Kidney epithelial cell (primary cell): Measurements from ENCODE around the gene WDR27. TPM values are rescaled to one million over a fixed set of nuclear protein-coding genes. Genes with fewer than 3 reads are reported as not detected.

ENCODE experiments used
- DNase-seq: peaks from one replicate; pipeline ENCODE4 v3.0.0-alpha.2; 2010; ENCODE audit warnings: low read depth
- H3K27me3 ChIP-seq: 2 replicates; pipeline ENCODE4 v1.6.0; 2011; ENCODE audit warnings: low read length; ENCODE audit not compliant: control insufficient read depth, insufficient read depth
- H3K36me3 ChIP-seq: 2 replicates; pipeline ENCODE4 v1.5.1; 2011; ENCODE audit warnings: low read length; ENCODE audit not compliant: control insufficient read depth, insufficient read depth
- H3K4me3 ChIP-seq: 2 replicates; pipeline ENCODE4 v1.5.1; 2011; ENCODE audit warnings: low read depth, mild to moderate bottlenecking, control low read depth, low read length
- CTCF ChIP-seq: IDR thresholded peaks from 2 replicates; pipeline ENCODE4 v1.5.1; 2011; ENCODE audit warnings: mild to moderate bottlenecking, moderate library complexity, low read length, control low read depth, inconsistent platforms; ENCODE audit not compliant: insufficient read depth, poor library complexity, severe bottlenecking
- total RNA-seq: library from RNA; depleted of rRNA; stranded (reverse); fragments of >200 nt; gene quantifications from 2 replicates; pipeline ENCODE4 v1.2.3, GENCODE V29; 2015

The WDR27 gene
- total RNA-seq, 1 donor from 2014 or later, result 27.0 TPM

- TF ChIP-seq CTCF, result no peak
- no peak overlapping the region for H3K4me3 ChIP-seq
- no peaks in the 10 kb centered on the region for H3K27me3 ChIP-seq
- no peak for DNase-seq
- no peaks in the 10 kb centered on the region for H3K36me3 ChIP-seq
Measured at GRCh38 chr6:169691260-169691659, 10.6 kb downstream of the WDR27 start.

- no peak for TF ChIP-seq CTCF
- Histone ChIP-seq H3K4me3 (no peak overlapping the region), H3K27me3 (no peaks in the 10 kb centered on the region), H3K36me3 (no peaks in the 10 kb centered on the region)
- DNase-seq, result no peak
Measured at GRCh38 chr6:169689287-169689686, 12.5 kb downstream of the WDR27 start.

- H3K27me3 ChIP-seq, result no peaks in the 10 kb centered on the region
- H3K36me3 ChIP-seq, result no peaks in the 10 kb centered on the region
- DNase-seq, result no peak
- H3K4me3 ChIP-seq, result no peak overlapping the region
- no peak for TF ChIP-seq CTCF
Measured at GRCh38 chr6:169685860-169686259, 16.0 kb downstream of the WDR27 start.

- no peak for TF ChIP-seq CTCF
- no peak for DNase-seq
- Histone ChIP-seq H3K27me3 (no peaks in the 10 kb centered on the region), H3K4me3 (no peak overlapping the region), H3K36me3 (no peaks in the 10 kb centered on the region)
Measured at GRCh38 chr6:169684056-169684455, 17.8 kb downstream of the WDR27 start.

GRCh38 chr6:169678342-169678741, 23.5 kb downstream of the WDR27 start:
- H3K36me3 ChIP-seq, result no peaks in the 10 kb centered on the region
- no peaks in the 10 kb centered on the region for H3K27me3 ChIP-seq
- TF ChIP-seq CTCF, result no peak
- no peak for DNase-seq
- no peak overlapping the region for H3K4me3 ChIP-seq

GRCh38 chr6:169677096-169677495, 24.7 kb downstream of the WDR27 start:
- Histone ChIP-seq H3K27me3 (no peaks in the 10 kb centered on the region), H3K36me3 (no peaks in the 10 kb centered on the region), H3K4me3 (no peak overlapping the region)
- TF ChIP-seq CTCF, result no peak
- DNase-seq, result no peak
